Glutamatergic neuron (in vitro differentiated cells): Measurements from ENCODE around the gene NT5DC3. TPM values are rescaled to one million over a fixed set of nuclear protein-coding genes. Genes with fewer than 3 reads are reported as not detected.

Experiments used
- DNase-seq: peaks from one replicate; pipeline ENCODE4 v3.0.0; 2022
- H3K27ac Mint-ChIP-seq: one replicate; pipeline ENCODE4 v1.8.0; 2020; ENCODE audit warnings: mild to moderate bottlenecking, mixed read lengths, inconsistent platforms; ENCODE audit not compliant: unreplicated experiment
- H3K27me3 Mint-ChIP-seq: one replicate; pipeline ENCODE4 v1.8.0; 2020; ENCODE audit warnings: mild to moderate bottlenecking, moderate library complexity, mixed read lengths, inconsistent platforms; ENCODE audit not compliant: unreplicated experiment
- H3K36me3 Mint-ChIP-seq: one replicate; pipeline ENCODE4 v1.8.0; 2020; ENCODE audit warnings: mild to moderate bottlenecking, mixed read lengths, inconsistent platforms; ENCODE audit not compliant: unreplicated experiment
- H3K4me1 Mint-ChIP-seq: one replicate; pipeline ENCODE4 v1.8.0; 2020; ENCODE audit warnings: mild to moderate bottlenecking, low read depth, mixed read lengths, inconsistent platforms; ENCODE audit not compliant: unreplicated experiment
- H3K4me3 Mint-ChIP-seq: one replicate; pipeline ENCODE4 v1.8.0; 2020; ENCODE audit warnings: mild to moderate bottlenecking, mixed read lengths, inconsistent platforms; ENCODE audit not compliant: unreplicated experiment
- H3K9me3 Mint-ChIP-seq: one replicate; pipeline ENCODE4 v1.8.0; 2020; ENCODE audit warnings: mild to moderate bottlenecking, moderate library complexity, mixed read lengths, inconsistent platforms; ENCODE audit not compliant: unreplicated experiment
- CTCF ChIP-seq: fragments of 200-600 bp; sonication (generic); IDR thresholded peaks from one replicate; pipeline ENCODE4 v1.5.0; 2021; ENCODE audit not compliant: partially characterized antibody, unreplicated experiment
- total RNA-seq: library from RNA; stranded (reverse); fragmentation: NEBNext Ultra II Directional; extraction: Animal tissue kit (Norgen Biotek cat#: 25700); gene quantifications from one replicate; pipeline ENCODE4 v1.2.1, GENCODE V29; 2021; ENCODE audit not compliant: unreplicated experiment

The NT5DC3 gene
- total RNA-seq, 1 donor from 2014 or later, result 2.1 TPM

- Mint-ChIP-seq H3K4me1 (peaks cover under 1% of the 10 kb centered on the region), H3K4me3 (no peak overlapping the region), H3K9me3 (peaks cover 3% of the 10 kb centered on the region), H3K27me3 (no peaks in the 10 kb centered on the region), H3K36me3 (no peaks in the 10 kb centered on the region), H3K27ac (no peak overlapping the region)
- TF ChIP-seq CTCF, result no peak
- DNase-seq, result no peak
These were observed 38.1 kb upstream of the NT5DC3 start for GRCh38 chr12:103879048-103879692.

GRCh38 chr12:103877934-103878510, 37.0 kb upstream of the NT5DC3 start:
- H3K27me3 Mint-ChIP-seq, result no peaks in the 10 kb centered on the region
- no peak overlapping the region for H3K4me3 Mint-ChIP-seq
- H3K4me1 Mint-ChIP-seq, result no peaks in the 10 kb centered on the region
- no peak overlapping the region for H3K27ac Mint-ChIP-seq
- TF ChIP-seq CTCF, result peak; percentile 82
- peaks cover 3% of the 10 kb centered on the region for H3K9me3 Mint-ChIP-seq
- no peaks in the 10 kb centered on the region for H3K36me3 Mint-ChIP-seq
- peak; percentile 60 for DNase-seq

- no peaks in the 10 kb centered on the region for H3K27me3 Mint-ChIP-seq
- no peak for DNase-seq
- H3K4me1 Mint-ChIP-seq, result no peaks in the 10 kb centered on the region
- H3K9me3 Mint-ChIP-seq, result no peaks in the 10 kb centered on the region
- no peak overlapping the region for H3K4me3 Mint-ChIP-seq
- no peak overlapping the region for H3K27ac Mint-ChIP-seq
- no peak for TF ChIP-seq CTCF
- no peaks in the 10 kb centered on the region for H3K36me3 Mint-ChIP-seq
These were observed 36.3 kb upstream of the NT5DC3 start for GRCh38 chr12:103877288-103877687.

- Mint-ChIP-seq H3K4me3 (no peak overlapping the region), H3K4me1 (no peaks in the 10 kb centered on the region), H3K27ac (no peak overlapping the region), H3K9me3 (no peaks in the 10 kb centered on the region), H3K27me3 (no peaks in the 10 kb centered on the region), H3K36me3 (no peaks in the 10 kb centered on the region)
- TF ChIP-seq CTCF, result no peak
- no peak for DNase-seq
These were observed 34.6 kb upstream of the NT5DC3 start for GRCh38 chr12:103875666-103876065.

- Mint-ChIP-seq H3K4me3 (no peak overlapping the region), H3K9me3 (no peaks in the 10 kb centered on the region), H3K27ac (no peak overlapping the region), H3K36me3 (no peaks in the 10 kb centered on the region), H3K4me1 (no peaks in the 10 kb centered on the region), H3K27me3 (peaks cover 1% of the 10 kb centered on the region)
- TF ChIP-seq CTCF, result no peak
- DNase-seq, result no peak
These were observed 27.2 kb upstream of the NT5DC3 start for GRCh38 chr12:103868215-103868614.
